GM18511 (cell line): ENCODE data around the gene EGR1.
"Not testable (repeated sequence)": the region's sequence is repeated elsewhere in the genome, so short reads cannot be mapped to it uniquely, and the experiment has no call there.

Experiments used
- ATAC-seq: cut with Tn5 transposase; IDR thresholded peaks from one replicate; pipeline ENCODE4 v1.9.1; 2021; ENCODE audit warnings: mild to moderate bottlenecking, moderate library complexity; ENCODE audit not compliant: unreplicated experiment

EGR1 gene

DNA sequence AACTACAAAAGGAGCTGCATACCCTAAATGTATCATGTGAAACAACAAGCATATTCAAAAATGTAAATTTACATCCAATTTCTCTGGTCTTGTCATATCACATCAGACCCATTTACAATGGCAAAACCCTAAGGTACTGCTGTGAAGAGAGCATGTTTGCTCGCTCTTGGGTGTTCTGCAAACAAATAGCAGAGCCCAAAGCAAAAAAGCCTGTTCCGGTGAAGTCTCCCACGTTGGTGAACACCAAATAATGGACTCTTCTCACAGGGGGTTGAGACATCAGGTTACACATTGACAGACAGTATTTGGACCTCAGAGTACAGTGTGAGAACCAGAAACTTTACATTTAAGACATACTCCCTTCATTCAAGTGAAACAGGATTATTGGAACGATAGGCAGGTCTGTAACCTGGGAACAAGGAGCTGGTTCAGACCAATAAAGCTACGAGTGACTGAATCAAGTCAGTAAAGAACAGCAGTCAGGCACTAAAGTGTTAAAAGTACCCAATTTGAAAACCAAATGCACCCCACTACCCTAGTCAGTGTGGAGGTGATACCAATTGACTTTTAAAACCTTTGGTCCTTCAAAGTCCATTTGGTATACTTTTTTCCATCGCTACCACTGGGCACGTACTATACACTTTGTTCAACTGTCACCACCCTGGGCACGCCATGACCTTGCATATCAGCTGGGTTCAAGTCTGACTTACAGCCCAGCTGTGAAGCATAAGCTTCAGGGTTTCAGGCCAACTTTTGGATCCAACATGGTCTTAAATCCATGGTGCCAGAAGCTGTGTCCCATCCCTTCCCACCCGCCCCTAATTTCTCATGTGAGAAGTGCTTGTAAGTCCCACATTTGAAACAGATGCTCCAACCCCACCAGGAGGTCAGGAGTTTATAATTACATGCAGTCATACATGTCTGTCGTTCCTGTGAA is 41.4 kb downstream of the EGR1 start:
- ATAC-seq: no peak

GRCh38 chr5:138507485-138507884 is 42.2 kb downstream of the EGR1 start:
- ATAC-seq: not testable (repeated sequence)

DNA sequence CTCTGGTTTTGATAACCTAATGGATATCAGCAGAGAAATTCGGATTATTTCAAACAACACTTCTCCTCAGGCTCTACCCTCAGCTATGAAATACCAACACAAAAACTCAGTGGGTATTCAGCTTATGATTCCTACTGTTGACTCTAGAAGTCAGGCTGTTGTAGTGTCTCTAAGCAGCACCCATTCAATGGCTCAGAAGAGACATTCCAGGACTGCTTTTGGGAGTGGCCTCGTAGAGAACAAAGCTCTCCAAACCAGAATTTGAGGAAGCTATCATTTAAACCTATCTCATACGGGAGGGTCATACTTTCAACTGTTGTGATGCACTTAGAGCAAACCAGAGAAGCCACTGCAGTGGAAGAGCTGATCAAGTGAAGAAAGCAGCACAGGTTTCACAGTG is 43.7 kb downstream of the EGR1 start:
- ATAC-seq: no peak

GRCh38 chr5:138514021-138514420 is 48.7 kb downstream of the EGR1 start:
- no peak for ATAC-seq

DNA sequence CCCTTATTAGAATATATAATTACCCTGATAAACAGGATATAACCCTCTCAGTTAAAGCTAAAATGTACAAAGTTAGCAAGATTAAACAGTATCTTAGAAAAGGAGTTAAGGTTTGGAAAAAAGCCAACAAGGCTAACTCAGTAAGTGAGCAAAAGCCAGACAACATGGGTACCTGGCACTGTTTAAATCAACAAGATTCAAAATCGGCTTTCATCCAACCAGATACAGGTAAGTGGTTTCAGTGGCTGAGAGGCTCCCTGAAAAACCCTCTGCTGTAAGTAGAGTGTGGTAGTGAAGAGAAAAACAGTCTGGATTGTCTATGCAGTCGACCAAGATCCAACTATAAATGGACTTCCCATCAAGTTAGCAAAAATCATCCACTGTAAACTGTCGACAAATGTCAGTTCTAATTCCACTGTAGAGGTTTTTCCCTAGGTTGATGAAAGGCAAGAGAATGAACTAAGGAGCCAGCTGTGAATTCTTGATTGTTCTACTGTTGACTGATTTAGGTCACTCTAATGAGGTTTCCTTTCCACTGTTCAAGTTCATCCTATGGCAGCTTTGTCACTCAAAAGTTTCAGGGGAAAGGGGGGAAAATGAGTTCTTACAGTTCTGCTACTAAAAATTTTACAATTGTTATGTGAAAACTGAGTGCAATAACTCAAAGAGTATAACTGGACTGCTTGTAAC is 50.4 kb downstream of the EGR1 start:
- no peak for ATAC-seq

DNA sequence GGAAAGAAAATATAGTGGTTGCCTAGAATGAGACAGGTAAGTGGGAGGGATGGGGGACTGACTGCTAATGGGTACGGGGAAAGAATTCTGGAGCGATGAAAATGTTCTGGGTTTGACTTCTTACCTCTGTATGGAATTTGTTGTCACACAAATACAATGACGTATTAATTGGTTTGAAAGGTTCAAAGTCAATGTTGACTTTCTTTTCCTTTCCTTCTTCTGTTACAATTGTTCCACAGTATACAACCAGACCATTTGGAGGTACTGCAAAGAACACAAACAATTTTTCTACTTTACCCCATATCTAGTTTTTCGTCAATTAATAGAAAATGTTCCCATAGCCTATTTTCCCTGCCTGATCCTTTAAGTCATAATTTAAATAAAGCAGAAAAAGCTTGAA is 52.2 kb downstream of the EGR1 start:
- ATAC-seq: no peak
